Loucy (cell line): Measurements from ENCODE around the gene CDHR5.

Experiments used
- H2AFZ ChIP-seq: fragments of 200-600 bp; sonication (generic); 2 replicates; pipeline ENCODE4 v1.6.0; 2016; ENCODE audit warnings: antibody characterized with exemption, mild to moderate bottlenecking, low read length, moderate library complexity
- H3F3A ChIP-seq: fragments of 200-600 bp; 2 replicates; pipeline ENCODE4 v1.6.0; 2016; ENCODE audit warnings: antibody characterized with exemption, low read depth, mild to moderate bottlenecking
- H3K27me3 ChIP-seq: fragments of 200-600 bp; sonication (generic); 2 replicates; pipeline ENCODE4 v1.6.1; 2014; ENCODE audit warnings: low read length, mild to moderate bottlenecking; ENCODE audit not compliant: insufficient read depth, poor library complexity, severe bottlenecking
- H3K36me3 ChIP-seq: fragments of 200-600 bp; sonication (generic); 2 replicates; pipeline ENCODE4 v1.6.1; 2016; ENCODE audit warnings: low read length; ENCODE audit not compliant: insufficient read depth
- H3K4me1 ChIP-seq: fragments of 200-600 bp; sonication (generic); 2 replicates; pipeline ENCODE4 v1.5.1; 2014; ENCODE audit warnings: low read length, mild to moderate bottlenecking; ENCODE audit not compliant: insufficient read depth, poor library complexity, severe bottlenecking
- H3K4me2 ChIP-seq: fragments of 200-600 bp; sonication (generic); 2 replicates; pipeline ENCODE4 v1.6.0; 2014; ENCODE audit warnings: antibody characterized with exemption, low read length, low read depth, mild to moderate bottlenecking; ENCODE audit not compliant: poor library complexity, severe bottlenecking
- H3K4me3 ChIP-seq: fragments of 200-600 bp; sonication (generic); 2 replicates; pipeline ENCODE4 v1.5.1; 2014; ENCODE audit warnings: low read length, mild to moderate bottlenecking, mixed read lengths; ENCODE audit not compliant: poor library complexity, severe bottlenecking
- H3K79me2 ChIP-seq: fragments of 200-600 bp; sonication (generic); 2 replicates; pipeline ENCODE4 v1.6.1; 2014; ENCODE audit warnings: low read length; ENCODE audit not compliant: insufficient read depth
- H3K9ac ChIP-seq: fragments of 200-600 bp; sonication (generic); 2 replicates; pipeline ENCODE4 v1.6.0; 2014; ENCODE audit warnings: mild to moderate bottlenecking, low read depth, low read length, moderate library complexity; ENCODE audit not compliant: poor library complexity, severe bottlenecking
- H3K9me2 ChIP-seq: fragments of 200-600 bp; sonication (generic); replicated peaks from 2 replicates; pipeline ENCODE4 v1.6.1; 2016; ENCODE audit warnings: low read depth, low read length, mixed read lengths
- H3K9me3 ChIP-seq: fragments of 200-600 bp; sonication (generic); 2 replicates; pipeline ENCODE4 v1.6.1; 2014; ENCODE audit warnings: mild to moderate bottlenecking, antibody characterized with exemption, low read length, low read depth; ENCODE audit not compliant: insufficient read depth
- H4K20me1 ChIP-seq: fragments of 200-600 bp; sonication (generic); 2 replicates; pipeline ENCODE4 v1.6.0; 2014; ENCODE audit warnings: antibody characterized with exemption, low read length, mild to moderate bottlenecking; ENCODE audit not compliant: insufficient read depth, poor library complexity, severe bottlenecking
- CTCF ChIP-seq: fragments of 200-600 bp; sonication (generic); conservative IDR thresholded peaks from 2 replicates; pipeline ENCODE4 v1.5.1; 2014; ENCODE audit warnings: mild to moderate bottlenecking, antibody characterized with exemption, low read length
- EZH2phosphoT487 ChIP-seq: fragments of 200-600 bp; IDR thresholded peaks from 2 replicates; pipeline ENCODE4 v1.6.1; 2018; ENCODE audit warnings: antibody characterized with exemption, mild to moderate bottlenecking, moderate library complexity, borderline replicate concordance

The CDHR5 gene

GRCh38 chr11:628056-628455 is 3.3 kb upstream of the CDHR5 start:
- Histone ChIP-seq H3K9me2 (no peaks in the 10 kb centered on the region), H3K4me1 (peaks cover 17% of the 10 kb centered on the region), H3K4me3 (no peak overlapping the region), H3K27me3 (no peaks in the 10 kb centered on the region), H2AFZ (no peak overlapping the region), H3K79me2 (no peaks in the 10 kb centered on the region), H3F3A (no peaks in the 10 kb centered on the region), H4K20me1 (no peaks in the 10 kb centered on the region), H3K9me3 (no peaks in the 10 kb centered on the region), H3K9ac (peak overlapping the region; percentile 19), H3K36me3 (no peaks in the 10 kb centered on the region), H3K4me2 (peak overlapping the region; percentile 8)
- no peak for TF ChIP-seq CTCF
- TF ChIP-seq EZH2phosphoT487 = no peak

DNA sequence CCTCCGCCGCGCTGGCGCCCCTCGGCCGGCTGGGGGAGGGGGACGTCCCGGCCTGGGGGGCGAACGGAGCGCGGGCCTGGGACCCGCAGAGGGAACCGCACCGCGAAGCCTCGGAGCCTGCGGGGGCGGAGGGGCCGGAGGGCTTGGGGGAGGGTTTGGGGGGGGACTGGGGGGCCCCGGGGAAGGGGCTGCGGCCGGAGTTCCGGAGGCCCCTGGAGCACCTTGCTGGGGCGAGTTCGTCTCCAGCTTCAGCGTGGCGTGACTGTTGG is 2.5 kb upstream of the CDHR5 start:
- no peaks in the 10 kb centered on the region for H4K20me1 ChIP-seq
- H3K4me1 ChIP-seq = peaks cover 17% of the 10 kb centered on the region
- no peak overlapping the region for H3K4me2 ChIP-seq
- H3K9ac ChIP-seq = no peak overlapping the region
- H3K4me3 ChIP-seq = no peak overlapping the region
- no peak overlapping the region for H2AFZ ChIP-seq
- no peak for TF ChIP-seq EZH2phosphoT487
- TF ChIP-seq CTCF = no peak
- no peaks in the 10 kb centered on the region for H3K79me2 ChIP-seq
- no peaks in the 10 kb centered on the region for H3K36me3 ChIP-seq
- no peaks in the 10 kb centered on the region for H3K27me3 ChIP-seq
- no peaks in the 10 kb centered on the region for H3K9me3 ChIP-seq
- H3F3A ChIP-seq = no peaks in the 10 kb centered on the region
- H3K9me2 ChIP-seq = no peaks in the 10 kb centered on the region

GRCh38 chr11:626475-627307 is 1.9 kb upstream of the CDHR5 start, which contains the start of gene SCT:
Gene SCT, minus strand, starts transcription at chr11:627181. Its CDS starts 38 bp downstream, at chr11:627143.
- Histone ChIP-seq H3K9ac (no peak within 1 kb of the TSS), H3K79me2 (no peaks in the 10 kb centered on the region), H3K4me2 (no peak within 1 kb of the TSS), H3K36me3 (no peaks in the 10 kb centered on the region), H3K4me3 (no peak within 1 kb of the TSS), H3K4me1 (peaks cover 17% of the 10 kb centered on the region), H2AFZ (no peak within 1 kb of the TSS), H3F3A (no peaks in the 10 kb centered on the region), H3K27me3 (no peaks in the 10 kb centered on the region), H3K9me3 (no peaks in the 10 kb centered on the region), H3K9me2 (no peaks in the 10 kb centered on the region), H4K20me1 (no peaks in the 10 kb centered on the region)
- TF ChIP-seq EZH2phosphoT487 (no peak), CTCF (no peak)
